ENCODE measurements around the gene CDKL4. TPM values are rescaled to one million over a fixed set of nuclear protein-coding genes. Genes with fewer than 3 reads are reported as not detected.

Gene CDKL4
- total and polyA plus RNA-seq, 2 of the 13 experiments (the other 11 are each of a cell fraction or from before 2014, with no cell fraction given), result 0.29 to 0.50 TPM

DNA sequence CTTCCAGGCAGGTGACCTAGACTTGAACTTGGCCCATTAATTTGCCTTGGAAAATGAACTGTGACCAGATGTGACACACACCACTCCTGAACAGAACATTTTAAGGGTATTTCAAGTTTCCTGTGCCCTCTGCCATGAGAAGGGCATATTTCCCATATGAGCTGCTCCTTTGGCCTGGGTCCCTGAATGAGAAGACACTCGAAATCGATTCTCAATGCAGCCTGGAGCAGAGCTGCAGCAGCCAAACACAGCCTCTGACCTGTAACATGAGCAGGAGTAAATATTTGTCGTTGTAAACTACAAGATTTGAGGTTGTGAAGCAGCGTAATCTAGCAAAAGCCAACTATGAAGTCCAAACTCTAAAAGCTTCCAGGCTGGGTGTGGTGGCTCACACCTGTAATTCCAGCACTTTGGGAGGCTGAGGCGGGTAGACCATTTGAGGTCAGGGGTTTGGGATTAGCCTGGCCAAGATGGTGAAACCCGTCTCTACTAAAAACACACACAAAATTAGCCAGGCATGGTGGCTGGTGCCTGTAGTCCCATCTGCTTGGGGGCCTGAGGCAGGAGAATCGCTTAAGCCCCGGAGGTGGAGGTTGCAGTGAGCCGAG, 92.8 kb downstream of the CDKL4 start (continued):
- TF ChIP-seq, protein P1, sequence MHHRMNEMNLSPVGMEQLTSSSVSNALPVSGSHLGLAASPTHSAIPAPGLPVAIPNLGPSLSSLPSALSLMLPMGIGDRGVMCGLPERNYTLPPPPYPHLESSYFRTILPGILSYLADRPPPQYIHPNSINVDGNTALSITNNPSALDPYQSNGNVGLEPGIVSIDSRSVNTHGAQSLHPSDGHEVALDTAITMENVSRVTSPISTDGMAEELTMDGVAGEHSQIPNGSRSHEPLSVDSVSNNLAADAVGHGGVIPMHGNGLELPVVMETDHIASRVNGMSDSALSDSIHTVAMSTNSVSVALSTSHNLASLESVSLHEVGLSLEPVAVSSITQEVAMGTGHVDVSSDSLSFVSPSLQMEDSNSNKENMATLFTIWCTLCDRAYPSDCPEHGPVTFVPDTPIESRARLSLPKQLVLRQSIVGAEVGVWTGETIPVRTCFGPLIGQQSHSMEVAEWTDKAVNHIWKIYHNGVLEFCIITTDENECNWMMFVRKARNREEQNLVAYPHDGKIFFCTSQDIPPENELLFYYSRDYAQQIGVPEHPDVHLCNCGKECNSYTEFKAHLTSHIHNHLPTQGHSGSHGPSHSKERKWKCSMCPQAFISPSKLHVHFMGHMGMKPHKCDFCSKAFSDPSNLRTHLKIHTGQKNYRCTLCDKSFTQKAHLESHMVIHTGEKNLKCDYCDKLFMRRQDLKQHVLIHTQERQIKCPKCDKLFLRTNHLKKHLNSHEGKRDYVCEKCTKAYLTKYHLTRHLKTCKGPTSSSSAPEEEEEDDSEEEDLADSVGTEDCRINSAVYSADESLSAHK (CRISPR knock-in tag; IDR thresholded peaks at IDR 0.05; ENCODE audit: borderline replicate concordance), result no peak
- TF ChIP-seq, protein P2, sequence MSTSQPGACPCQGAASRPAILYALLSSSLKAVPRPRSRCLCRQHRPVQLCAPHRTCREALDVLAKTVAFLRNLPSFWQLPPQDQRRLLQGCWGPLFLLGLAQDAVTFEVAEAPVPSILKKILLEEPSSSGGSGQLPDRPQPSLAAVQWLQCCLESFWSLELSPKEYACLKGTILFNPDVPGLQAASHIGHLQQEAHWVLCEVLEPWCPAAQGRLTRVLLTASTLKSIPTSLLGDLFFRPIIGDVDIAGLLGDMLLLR (CRISPR knock-in tag; IDR thresholded peaks at IDR 0.05), result peak; percentile 30; the same call in 1 of the 2 replicates
- no peak for TF ChIP-seq ATF7 (IDR thresholded peaks at IDR 0.05)
- no peak for TF ChIP-seq ATF7 (CRISPR knock-in tag; IDR thresholded peaks at IDR 0.05)
- TF ChIP-seq FOXK2 (IDR thresholded peaks at IDR 0.05), result no peak
- no peak for TF ChIP-seq POLR2AphosphoS5 (IDR thresholded peaks at IDR 0.05; ENCODE audit: low read depth, low read length)
- TF ChIP-seq ZNF839 (CRISPR knock-in tag; IDR thresholded peaks at IDR 0.05; ENCODE audit: borderline replicate concordance), result no peak
- TF ChIP-seq RXRB (CRISPR knock-in tag; IDR thresholded peaks at IDR 0.05; ENCODE audit: borderline replicate concordance), result peak; percentile 96
- 0 out of 2 replicates have a peak, but pooled peaks have one; percentile 35 for TF ChIP-seq MEIS1 (CRISPR knock-in tag; IDR thresholded peaks at IDR 0.05; ENCODE audit: borderline replicate concordance)
- TF ChIP-seq ZKSCAN5 (CRISPR knock-in tag; IDR thresholded peaks at IDR 0.05), result no peak
- no peak; the same call in 1 of the 2 replicates for TF ChIP-seq ZNF652 (CRISPR knock-in tag; IDR thresholded peaks at IDR 0.05; ENCODE audit: borderline replicate concordance, low read depth)
- TF ChIP-seq, protein P3, sequence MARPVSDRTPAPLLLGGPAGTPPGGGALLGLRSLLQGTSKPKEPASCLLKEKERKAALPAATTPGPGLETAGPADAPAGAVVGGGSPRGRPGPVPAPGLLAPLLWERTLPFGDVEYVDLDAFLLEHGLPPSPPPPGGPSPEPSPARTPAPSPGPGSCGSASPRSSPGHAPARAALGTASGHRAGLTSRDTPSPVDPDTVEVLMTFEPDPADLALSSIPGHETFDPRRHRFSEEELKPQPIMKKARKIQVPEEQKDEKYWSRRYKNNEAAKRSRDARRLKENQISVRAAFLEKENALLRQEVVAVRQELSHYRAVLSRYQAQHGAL (CRISPR knock-in tag; IDR thresholded peaks at IDR 0.05; ENCODE audit: not compliant biosample characterization), result no peak
- TF ChIP-seq NONO (IDR thresholded peaks at IDR 0.05), result no peak
- TF ChIP-seq NONO (CRISPR knock-in tag; conservative IDR thresholded peaks at IDR 0.05), result peak; percentile 61; the same call in 1 of the 2 replicates
- TF ChIP-seq PCBP1 (IDR thresholded peaks at IDR 0.05; ENCODE audit: borderline replicate concordance, low read depth, low read length), result no peak
- TF ChIP-seq, protein P4, sequence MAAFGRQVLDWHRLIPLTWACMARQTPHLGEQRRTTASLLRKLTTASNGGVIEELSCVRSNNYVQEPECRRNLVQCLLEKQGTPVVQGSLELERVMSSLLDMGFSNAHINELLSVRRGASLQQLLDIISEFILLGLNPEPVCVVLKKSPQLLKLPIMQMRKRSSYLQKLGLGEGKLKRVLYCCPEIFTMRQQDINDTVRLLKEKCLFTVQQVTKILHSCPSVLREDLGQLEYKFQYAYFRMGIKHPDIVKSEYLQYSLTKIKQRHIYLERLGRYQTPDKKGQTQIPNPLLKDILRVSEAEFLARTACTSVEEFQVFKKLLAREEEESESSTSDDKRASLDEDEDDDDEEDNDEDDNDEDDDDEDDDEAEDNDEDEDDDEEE (CRISPR knock-in tag; IDR thresholded peaks at IDR 0.05), result no peak
- TF ChIP-seq, protein P5, sequence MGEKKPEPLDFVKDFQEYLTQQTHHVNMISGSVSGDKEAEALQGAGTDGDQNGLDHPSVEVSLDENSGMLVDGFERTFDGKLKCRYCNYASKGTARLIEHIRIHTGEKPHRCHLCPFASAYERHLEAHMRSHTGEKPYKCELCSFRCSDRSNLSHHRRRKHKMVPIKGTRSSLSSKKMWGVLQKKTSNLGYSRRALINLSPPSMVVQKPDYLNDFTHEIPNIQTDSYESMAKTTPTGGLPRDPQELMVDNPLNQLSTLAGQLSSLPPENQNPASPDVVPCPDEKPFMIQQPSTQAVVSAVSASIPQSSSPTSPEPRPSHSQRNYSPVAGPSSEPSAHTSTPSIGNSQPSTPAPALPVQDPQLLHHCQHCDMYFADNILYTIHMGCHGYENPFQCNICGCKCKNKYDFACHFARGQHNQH (CRISPR knock-in tag; IDR thresholded peaks at IDR 0.05), result peak; percentile 94; the same call in 1 of the 2 replicates
- TF ChIP-seq, protein P6, sequence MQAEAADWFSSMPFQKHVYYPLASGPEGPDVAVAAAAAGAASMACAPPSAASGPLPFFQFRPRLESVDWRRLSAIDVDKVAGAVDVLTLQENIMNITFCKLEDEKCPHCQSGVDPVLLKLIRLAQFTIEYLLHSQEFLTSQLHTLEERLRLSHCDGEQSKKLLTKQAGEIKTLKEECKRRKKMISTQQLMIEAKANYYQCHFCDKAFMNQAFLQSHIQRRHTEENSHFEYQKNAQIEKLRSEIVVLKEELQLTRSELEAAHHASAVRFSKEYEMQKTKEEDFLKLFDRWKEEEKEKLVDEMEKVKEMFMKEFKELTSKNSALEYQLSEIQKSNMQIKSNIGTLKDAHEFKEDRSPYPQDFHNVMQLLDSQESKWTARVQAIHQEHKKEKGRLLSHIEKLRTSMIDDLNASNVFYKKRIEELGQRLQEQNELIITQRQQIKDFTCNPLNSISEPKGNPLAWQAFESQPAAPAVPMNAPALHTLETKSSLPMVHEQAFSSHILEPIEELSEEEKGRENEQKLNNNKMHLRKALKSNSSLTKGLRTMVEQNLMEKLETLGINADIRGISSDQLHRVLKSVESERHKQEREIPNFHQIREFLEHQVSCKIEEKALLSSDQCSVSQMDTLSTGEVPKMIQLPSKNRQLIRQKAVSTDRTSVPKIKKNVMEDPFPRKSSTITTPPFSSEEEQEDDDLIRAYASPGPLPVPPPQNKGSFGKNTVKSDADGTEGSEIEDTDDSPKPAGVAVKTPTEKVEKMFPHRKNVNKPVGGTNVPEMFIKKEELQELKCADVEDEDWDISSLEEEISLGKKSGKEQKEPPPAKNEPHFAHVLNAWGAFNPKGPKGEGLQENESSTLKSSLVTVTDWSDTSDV (CRISPR knock-in tag; IDR thresholded peaks at IDR 0.05), result no peak
- TF ChIP-seq, protein P7, sequence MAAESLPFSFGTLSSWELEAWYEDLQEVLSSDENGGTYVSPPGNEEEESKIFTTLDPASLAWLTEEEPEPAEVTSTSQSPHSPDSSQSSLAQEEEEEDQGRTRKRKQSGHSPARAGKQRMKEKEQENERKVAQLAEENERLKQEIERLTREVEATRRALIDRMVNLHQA (CRISPR knock-in tag; IDR thresholded peaks at IDR 0.05), result no peak
- no peak for TF ChIP-seq ZNF33B (CRISPR knock-in tag; IDR thresholded peaks at IDR 0.05)
- TF ChIP-seq MAFK (conservative IDR thresholded peaks at IDR 0.05 in 1 of 2, IDR thresholded peaks at IDR 0.05 in 1 of 2; ENCODE audit: low read length in 2 of 2), result no peak

Data from HepG2 (cell line).